GM18519 (cell line): ENCODE measurements around the gene VAT1.
A peak's percentile ranks its signal among the peaks of the same experiment; 100 is the strongest.
"Not testable (repeated sequence)": the region's sequence is repeated elsewhere in the genome, so short reads cannot be mapped to it uniquely, and the experiment has no call there.

Experiments used
- ATAC-seq: cut with Tn5 transposase; IDR thresholded peaks from one replicate; pipeline ENCODE4 v1.9.1; 2021; ENCODE audit warnings: mild to moderate bottlenecking, moderate library complexity; ENCODE audit not compliant: unreplicated experiment, low FRiP score

Gene VAT1

GRCh38 chr17:43010667-43011308, 11.4 kb downstream of the VAT1 start:
- ATAC-seq = no peak

- ATAC-seq = no peak
Measured at GRCh38 chr17:43006639-43007551, 15.3 kb downstream of the VAT1 start, which contains the start of gene IFI35. Gene IFI35, plus strand, starts transcription at chr17:43006784. Its CDS starts 164 bp downstream, at chr17:43006948.

GRCh38 chr17:43003542-43004172, 18.5 kb downstream of the VAT1 start:
- no peak for ATAC-seq

DNA sequence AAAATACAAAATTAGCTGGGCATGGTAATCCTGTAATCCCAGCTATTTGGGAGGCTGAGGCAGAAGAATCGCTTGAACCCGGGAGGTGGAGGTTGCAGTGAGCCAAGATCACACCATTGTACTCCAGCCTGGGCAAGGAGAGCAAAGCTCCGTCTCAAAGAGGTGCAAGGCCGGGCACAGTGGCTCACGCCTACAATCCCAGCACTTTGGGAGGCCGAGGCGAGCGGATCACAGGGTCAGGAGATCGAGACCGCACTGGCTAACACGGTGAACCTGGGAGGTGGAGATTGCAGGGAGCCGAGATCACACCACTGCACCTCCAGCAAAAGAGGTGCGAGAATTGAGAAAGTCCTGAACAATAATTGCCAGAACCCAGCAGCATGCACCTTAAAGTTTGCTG, 21.3 kb downstream of the VAT1 start:
- ATAC-seq = not testable (repeated sequence)

DNA sequence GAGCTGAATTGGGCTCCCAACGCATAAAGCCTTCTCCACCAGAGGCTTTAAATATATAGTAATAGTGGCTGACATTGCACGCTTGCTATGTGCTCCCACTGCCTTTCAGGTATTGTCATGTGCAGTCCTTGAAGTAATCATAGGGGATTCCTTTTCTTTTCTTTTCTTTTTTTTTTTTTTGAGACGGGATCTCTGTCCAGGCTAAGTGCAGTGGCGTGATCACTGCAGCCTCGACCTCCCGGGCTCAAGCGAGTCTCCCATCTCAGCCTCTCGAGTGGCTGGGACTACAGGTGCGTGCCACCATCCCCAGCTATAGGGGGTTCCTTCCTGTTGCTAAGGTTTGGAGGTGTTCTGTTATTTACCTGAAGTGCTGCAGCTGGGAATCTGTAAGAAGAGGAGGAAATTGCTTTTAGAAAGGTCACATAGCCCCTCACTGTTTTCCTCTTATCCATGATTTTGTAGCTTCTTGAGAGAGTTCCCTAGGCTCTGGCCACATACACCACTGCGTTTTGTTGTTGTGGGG, 23.1 kb downstream of the VAT1 start:
- no peak for ATAC-seq

GRCh38 chr17:42997984-42998938, 23.9 kb downstream of the VAT1 start, which contains the start of gene RPL27:
Gene RPL27, plus strand, starts transcription at chr17:42998419. Its CDS starts 332 bp downstream, at chr17:42998751.
- ATAC-seq = peak; percentile 69

DNA sequence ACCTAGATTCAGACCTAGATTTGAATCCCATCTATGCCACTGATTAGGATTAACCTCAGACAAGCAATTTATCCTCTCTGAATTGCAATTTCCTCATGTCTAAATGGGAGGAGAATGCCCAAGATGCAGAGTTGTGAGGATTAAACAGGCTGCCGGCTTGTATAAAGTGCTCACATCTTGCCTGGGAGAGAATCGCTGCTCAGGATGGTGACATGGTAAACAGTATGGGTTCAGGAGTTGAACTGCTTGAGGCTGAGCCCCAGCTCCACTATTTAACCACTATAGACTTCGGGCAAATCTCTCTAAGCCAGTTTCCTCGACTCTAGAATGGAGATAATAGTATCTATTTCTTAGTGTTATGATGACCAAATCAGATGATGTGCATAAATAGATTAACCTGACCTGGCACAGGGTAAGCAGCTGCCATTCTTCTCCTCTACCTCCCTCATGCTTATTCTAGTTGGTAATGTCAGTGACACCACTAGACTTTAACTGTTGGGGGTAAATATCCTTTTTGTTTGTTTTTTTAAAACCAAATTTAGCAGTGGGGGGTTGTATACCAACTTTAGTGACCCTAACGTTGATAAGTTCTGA, 24.7 kb downstream of the VAT1 start:
- ATAC-seq = no peak

DNA sequence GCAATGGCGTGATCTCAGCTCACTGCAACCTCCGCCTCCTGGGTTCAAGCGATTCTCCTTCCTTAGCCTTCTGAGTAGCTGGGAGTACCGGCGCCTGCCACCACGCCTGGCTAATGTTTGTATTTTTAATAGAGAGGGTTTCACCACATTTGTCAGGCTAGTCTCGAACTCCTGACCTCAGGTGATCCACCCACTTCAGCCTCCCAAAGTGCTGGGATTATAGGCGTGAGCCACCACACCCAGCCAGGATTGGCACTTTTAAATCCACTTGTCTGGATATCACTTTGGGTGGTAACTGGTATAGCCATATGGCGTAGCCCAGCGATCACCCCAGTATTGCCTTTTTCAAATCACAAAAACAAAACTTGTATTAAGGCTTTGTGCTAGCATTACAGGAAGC, 28.3 kb downstream of the VAT1 start:
- not testable (repeated sequence) for ATAC-seq

- ATAC-seq = no peak
Measured at GRCh38 chr17:42992872-42993271, 29.3 kb downstream of the VAT1 start.

DNA sequence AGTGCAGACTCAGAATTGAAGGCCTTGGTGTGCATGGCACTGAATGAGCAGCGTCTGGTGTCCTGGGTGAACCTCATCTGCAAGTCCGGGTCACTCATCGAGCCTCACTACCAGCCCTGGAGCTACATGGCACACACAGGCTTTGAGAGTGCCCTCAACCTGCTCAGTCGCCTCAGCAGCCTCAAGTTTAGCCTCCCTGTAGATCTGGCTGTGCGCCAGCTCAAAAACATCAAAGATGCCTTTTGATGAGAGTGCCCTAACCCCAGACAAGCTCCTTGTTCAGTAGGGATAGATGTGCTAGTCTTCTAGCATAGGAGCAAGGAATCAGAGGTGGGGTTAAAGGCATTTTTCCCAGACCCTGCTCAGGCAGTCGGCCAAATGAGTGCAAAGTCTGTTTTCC, 30.7 kb downstream of the VAT1 start:
- ATAC-seq = no peak

DNA sequence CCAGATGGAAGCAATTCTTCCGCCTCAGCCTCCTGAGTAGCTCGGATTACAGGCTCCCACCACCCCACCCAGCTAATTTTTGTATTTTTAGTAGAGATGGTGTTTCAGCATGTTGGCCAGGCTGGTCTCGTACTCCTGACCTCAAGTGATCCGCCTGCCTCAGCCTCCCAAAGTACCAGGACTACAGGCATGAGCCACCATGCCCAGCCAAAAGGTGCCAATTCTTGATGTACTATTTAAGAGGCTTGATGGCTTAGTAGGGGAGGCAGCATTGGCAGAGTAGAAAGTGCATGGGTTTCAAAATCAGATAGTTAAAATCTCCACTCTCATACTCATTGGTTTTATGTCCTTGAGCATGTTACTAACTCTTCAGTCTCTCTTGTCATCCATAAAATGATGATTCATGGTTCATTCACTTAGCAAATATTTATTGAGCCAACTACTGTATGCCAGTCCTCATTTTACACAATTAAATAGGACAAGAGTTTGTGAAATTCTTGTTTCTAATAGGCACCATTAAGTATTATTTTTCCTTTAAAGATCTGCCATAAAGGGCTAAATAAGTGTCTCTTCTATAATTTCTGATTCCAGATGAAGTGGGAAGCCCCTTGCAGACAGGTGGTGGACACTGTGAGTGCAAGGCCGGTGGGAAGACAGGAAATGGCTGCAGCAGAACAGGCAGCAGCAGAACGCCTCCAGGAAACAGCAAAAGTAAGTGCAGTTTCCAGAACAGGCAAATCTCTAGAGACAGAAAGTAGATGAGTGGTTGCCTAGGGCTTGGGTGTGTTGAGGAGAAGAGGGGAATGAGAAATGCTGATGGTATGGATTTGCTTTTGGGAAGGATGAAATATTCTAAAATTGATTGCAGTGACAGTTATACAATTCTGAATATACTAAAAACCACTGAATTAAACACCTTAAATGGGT, 32.2 kb downstream of the VAT1 start:
- no peak for ATAC-seq

DNA sequence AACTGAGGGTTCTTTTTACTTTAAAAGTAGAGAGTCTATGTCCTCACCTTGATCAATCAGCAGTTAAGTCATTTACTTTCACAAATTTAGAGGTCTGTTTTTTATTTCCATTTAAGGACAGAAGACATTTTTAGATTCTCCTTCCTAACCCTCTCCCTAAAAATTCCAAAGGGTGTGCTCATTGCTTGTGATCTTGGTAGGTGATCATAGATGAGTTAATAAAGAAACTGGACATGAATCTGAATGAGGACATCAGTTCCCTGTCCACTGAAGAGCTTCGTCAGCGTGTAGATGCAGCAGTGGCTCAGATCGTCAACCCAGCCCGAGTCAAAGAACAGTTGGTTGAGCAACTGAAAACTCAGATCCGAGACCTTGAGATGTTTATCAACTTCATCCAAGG, 33.0 kb downstream of the VAT1 start:
- ATAC-seq = no peak

DNA sequence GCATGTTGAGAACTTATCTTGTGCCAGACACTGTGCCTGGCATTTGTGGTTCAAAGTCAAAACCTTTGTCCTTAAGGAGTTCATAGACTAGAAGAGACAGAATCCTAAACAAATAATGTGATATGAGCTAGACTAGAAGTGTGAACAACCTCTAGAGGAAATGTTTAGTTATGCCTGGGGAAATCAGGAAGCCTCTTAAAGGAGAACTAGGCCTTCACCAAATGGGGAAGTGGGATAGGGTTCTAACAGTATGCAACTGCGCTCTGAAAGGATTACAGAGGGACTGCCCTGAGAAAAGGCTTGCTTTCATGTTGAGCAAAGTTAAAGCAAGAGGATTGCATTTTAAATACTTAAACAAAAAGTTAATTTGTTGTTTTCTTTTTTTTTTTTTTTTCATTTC, 37.0 kb downstream of the VAT1 start:
- no peak for ATAC-seq

GRCh38 chr17:42982266-42982665, 39.9 kb downstream of the VAT1 start:
- no peak for ATAC-seq

DNA sequence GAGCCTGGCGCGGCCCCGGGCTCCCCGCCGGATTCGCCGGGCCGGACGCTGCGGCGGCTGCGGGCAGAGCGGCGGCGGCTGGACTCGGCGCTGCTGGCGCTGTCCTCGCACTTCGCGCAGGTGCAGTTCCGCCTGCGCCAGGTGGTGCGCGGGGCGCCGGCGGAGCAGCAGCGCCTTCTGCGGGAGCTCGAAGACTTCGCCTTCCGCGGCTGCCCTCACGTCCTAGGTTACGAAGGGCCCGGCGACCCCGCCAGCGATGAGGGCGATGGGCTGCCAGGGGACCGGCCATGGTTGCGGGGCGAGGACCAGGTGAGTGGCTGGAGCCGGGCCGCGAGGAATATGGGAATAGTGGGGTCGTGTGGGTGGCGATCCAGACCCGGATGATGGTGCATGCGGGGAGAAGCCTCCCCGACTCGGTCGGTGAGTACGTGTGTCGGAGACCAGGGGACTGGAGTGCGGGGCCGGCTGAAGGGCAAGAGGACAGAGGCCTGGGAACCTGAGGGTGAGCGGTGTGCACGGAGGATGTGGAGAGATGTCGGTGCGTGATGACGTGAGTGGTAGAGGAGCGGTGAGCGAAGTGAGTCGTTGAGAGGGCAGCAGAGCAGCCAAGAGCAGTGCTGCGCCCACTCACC, 41.3 kb downstream of the VAT1 start:
- ATAC-seq = no peak

GRCh38 chr17:42980274-42980765, 41.9 kb downstream of the VAT1 start, which contains the start of gene RUNDC1:
Gene RUNDC1, plus strand, starts transcription at chr17:42980565. Its CDS starts 12 bp downstream, at chr17:42980577.
- no peak for ATAC-seq

DNA sequence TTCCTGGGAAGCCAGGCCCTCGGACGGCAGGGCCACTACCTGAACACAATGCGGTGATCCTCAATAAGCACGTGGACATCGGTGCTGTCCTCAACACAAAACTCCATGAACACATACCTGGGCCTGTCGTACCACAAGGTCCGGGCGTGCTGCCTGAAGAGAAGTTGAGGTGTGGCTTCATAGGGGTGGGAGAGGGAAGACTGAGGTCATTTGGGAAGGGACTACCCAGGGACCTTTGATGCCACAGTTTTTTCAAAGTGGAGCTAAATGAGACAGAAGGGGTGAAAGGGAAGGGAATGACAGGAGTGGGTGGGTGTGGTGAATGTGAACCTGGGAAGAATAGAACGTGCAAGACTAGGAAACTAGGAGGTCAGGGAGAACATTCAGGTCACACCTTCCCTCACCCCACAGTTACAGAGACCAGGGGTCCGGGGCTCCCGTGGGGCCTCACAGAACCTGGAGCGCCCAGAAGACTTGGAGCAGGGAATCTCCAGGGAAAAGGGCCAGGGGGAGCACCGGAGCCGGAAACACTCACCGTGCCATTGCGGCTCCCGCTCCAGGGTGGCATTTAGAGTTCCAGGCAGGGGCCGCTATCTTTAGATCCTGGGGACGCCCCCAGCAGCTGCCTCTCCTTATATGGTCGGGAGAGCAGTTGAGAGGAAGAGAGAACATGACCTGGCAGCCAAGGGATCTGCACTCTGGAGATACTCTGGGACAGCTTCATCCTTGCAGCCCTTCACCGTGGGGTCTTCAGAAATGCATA, 42.5 kb downstream of the VAT1 start, which contains the start of gene PTGES3L:
Gene PTGES3L, minus strand, starts transcription at position 570 of the 763 bp plus-strand sequence. Its CDS starts 27 bp downstream, at position 543.
- ATAC-seq = no peak
